Gastrocnemius medialis (tissue), 4 donors: ENCODE measurements around the gene FHOD3.

Experiments used
- CTCF ChIP-seq, 5 experiments: fragments of 450-650 bp in 3 of 5; fragments of 200-600 bp in 2 of 5; sonication (generic) in 2 of 5; IDR thresholded peaks in 4 of 5; conservative IDR thresholded peaks in 1 of 5; 1 replicate in 4 of 5; 2 replicates in 1 of 5; pipeline ENCODE4 v1.5.1; 2016 to 2019; ENCODE audit warnings: antibody characterized with exemption in 5 of 5, mild to moderate bottlenecking in 3 of 5, moderate library complexity in 3 of 5
- POLR2A ChIP-seq, 2 donors: fragments of 450-650 bp; IDR thresholded peaks; one replicate each; pipeline ENCODE4 v1.6.1; 2017; ENCODE audit warnings: antibody characterized with exemption in 2 of 2, mild to moderate bottlenecking in 2 of 2, moderate library complexity in 2 of 2

DNA sequence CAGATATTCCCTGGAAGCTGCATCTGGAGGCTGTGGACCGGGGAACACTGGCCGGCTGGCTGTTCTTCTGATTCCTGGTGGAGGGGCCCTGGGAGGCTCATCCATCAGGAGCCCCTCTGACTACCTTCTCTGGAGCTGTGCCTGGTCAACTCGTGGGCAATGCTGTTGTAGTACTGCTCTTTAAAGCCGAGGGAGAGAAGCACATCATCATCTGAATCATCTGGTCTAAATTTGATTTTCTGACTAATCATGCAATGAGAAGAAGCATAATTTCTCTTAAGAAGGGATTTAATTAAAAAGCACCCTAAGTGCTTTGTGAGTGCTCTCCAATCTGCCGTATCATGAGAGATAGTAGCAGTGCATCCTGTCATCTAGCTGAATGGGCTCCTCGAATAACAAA is 229.5 kb downstream of the FHOD3 start:
- TF ChIP-seq CTCF (IDR thresholded peaks at IDR 0.05 in 4 of 5, conservative IDR thresholded peaks at IDR 0.05 in 1 of 5), result no peak
- TF ChIP-seq POLR2A (IDR thresholded peaks at IDR 0.05), result no peak
